GM12801 (cell line): ENCODE data around the gene FCN2.

Experiments
- CTCF ChIP-seq: IDR thresholded peaks from one replicate; pipeline ENCODE4 v1.5.1; 2011; ENCODE audit warnings: control low read depth; ENCODE audit not compliant: insufficient read length; ENCODE audit errors: extremely low read depth

The FCN2 gene

GRCh38 chr9:134887686-134888602, 7.3 kb downstream of the FCN2 start:
- no peak for TF ChIP-seq CTCF

GRCh38 chr9:134888603-134889190, 8.1 kb downstream of the FCN2 start:
- no peak for TF ChIP-seq CTCF

- TF ChIP-seq CTCF = no peak
Observed at GRCh38 chr9:134889386-134890154, 9.0 kb downstream of the FCN2 start.

GRCh38 chr9:134890155-134890495, 9.5 kb downstream of the FCN2 start:
- no peak for TF ChIP-seq CTCF

- no peak for TF ChIP-seq CTCF
Observed at GRCh38 chr9:134891053-134891452, 10.4 kb downstream of the FCN2 start.

GRCh38 chr9:134891713-134892112, 11.1 kb downstream of the FCN2 start:
- no peak for TF ChIP-seq CTCF

GRCh38 chr9:134892221-134892620, 11.6 kb downstream of the FCN2 start:
- TF ChIP-seq CTCF = no peak
